MM.1S (cell line): ENCODE measurements around the gene OR8J1.
"Not testable (repeated sequence)": the region's sequence is repeated elsewhere in the genome, so short reads cannot be mapped to it uniquely, and the experiment has no call there.

Experiments
- DNase-seq: peaks from one replicate; pipeline ENCODE4 v3.0.0-alpha.2; 2015
- H2AFZ ChIP-seq: fragments of 300-600 bp; sonication (generic); 2 replicates; pipeline ENCODE4 v1.6.0; 2016; ENCODE audit warnings: antibody characterized with exemption, low read length
- H3F3A ChIP-seq: fragments of 300-600 bp; sonication (generic); 2 replicates; pipeline ENCODE4 v1.6.1; 2016; ENCODE audit warnings: mild to moderate bottlenecking, antibody characterized with exemption, low read length, moderate library complexity, mixed read lengths; ENCODE audit not compliant: insufficient read depth
- H3K27ac ChIP-seq: fragments of 300-600 bp; sonication (generic); 2 replicates; pipeline ENCODE4 v1.5.1; 2016; ENCODE audit warnings: mild to moderate bottlenecking, low read length
- H3K27me3 ChIP-seq: fragments of 300-600 bp; sonication (generic); replicated peaks from 2 replicates; pipeline ENCODE4 v1.6.0; 2016; ENCODE audit warnings: low read length; ENCODE audit not compliant: insufficient read depth
- H3K36me3 ChIP-seq: fragments of 300-600 bp; sonication (generic); replicated peaks from 2 replicates; pipeline ENCODE4 v1.6.1; 2016; ENCODE audit warnings: mild to moderate bottlenecking, low read length, mixed read lengths; ENCODE audit not compliant: insufficient read depth
- H3K4me1 ChIP-seq: fragments of 300-600 bp; sonication (generic); 2 replicates; pipeline ENCODE4 v1.6.1; 2016; ENCODE audit warnings: low read length, mixed read lengths
- H3K4me2 ChIP-seq: fragments of 300-600 bp; sonication (generic); 2 replicates; pipeline ENCODE4 v1.6.0; 2016; ENCODE audit warnings: low read depth, low read length
- H3K4me3 ChIP-seq: fragments of 300-600 bp; sonication (generic); 2 replicates; pipeline ENCODE4 v1.5.1; 2016; ENCODE audit warnings: low read length, mixed read lengths
- H3K79me2 ChIP-seq: fragments of 300-600 bp; sonication (generic); 2 replicates; pipeline ENCODE4 v1.6.1; 2016; ENCODE audit warnings: mixed run types, low read length, mixed read lengths
- H3K9ac ChIP-seq: fragments of 300-600 bp; sonication (generic); 2 replicates; pipeline ENCODE4 v1.6.1; 2016; ENCODE audit warnings: low read length, mixed read lengths
- H3K9me2 ChIP-seq: fragments of 300-600 bp; sonication (generic); replicated peaks from 2 replicates; pipeline ENCODE4 v1.6.1; 2016; ENCODE audit warnings: mild to moderate bottlenecking, low read length, mixed read lengths; ENCODE audit not compliant: insufficient read depth
- H3K9me3 ChIP-seq: fragments of 300-600 bp; sonication (generic); replicated peaks from 2 replicates; pipeline ENCODE4 v1.6.1; 2016; ENCODE audit warnings: mild to moderate bottlenecking, low read length, mixed read lengths; ENCODE audit not compliant: insufficient read depth
- H4K20me1 ChIP-seq: fragments of 300-600 bp; sonication (generic); 2 replicates; pipeline ENCODE4 v1.6.1; 2016; ENCODE audit warnings: mild to moderate bottlenecking, low read length, moderate library complexity, mixed read lengths; ENCODE audit not compliant: insufficient read depth
- CTCF ChIP-seq: fragments of 300-600 bp; sonication (generic); IDR thresholded peaks from 2 replicates; pipeline ENCODE4 v1.5.1; 2016; ENCODE audit warnings: antibody characterized with exemption, low read length, mixed read lengths
- EZH2 ChIP-seq: fragments of 300-600 bp; sonication (generic); optimal IDR thresholded peaks from 2 replicates; pipeline ENCODE3; 2017; ENCODE audit warnings: low read depth, mild to moderate bottlenecking, antibody characterized with exemption, low read length, mixed read lengths
- EZH2phosphoT487 ChIP-seq: fragments of 300-600 bp; sonication (generic); IDR thresholded peaks from 2 replicates; pipeline ENCODE4 v1.6.1; 2018; ENCODE audit warnings: antibody characterized with exemption, low read length

Gene OR8J1

DNA sequence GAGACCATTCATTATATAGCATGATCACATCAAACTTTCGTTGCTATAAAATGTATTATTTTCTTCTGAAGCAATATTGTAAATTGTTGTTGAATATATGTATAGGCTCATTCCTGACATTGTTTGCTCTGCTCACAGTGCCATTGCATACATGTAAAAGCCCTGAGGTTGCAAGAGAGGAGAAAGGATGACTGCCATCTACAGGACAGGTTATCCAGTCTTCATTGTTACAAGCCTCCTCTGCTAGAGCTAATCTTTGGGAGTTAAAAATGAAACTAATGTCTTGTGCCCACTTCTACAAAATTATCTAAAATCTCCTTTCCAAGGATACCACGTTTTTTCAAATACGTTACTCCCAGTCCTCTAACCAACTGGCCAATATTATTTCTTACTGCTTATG lies 42.0 kb downstream of the OR8J1 start:
- Histone ChIP-seq H3K4me2 (no peak overlapping the region), H3F3A (no peaks in the 10 kb centered on the region), H3K27ac (no peak overlapping the region), H3K4me3 (no peak overlapping the region), H2AFZ (no peak overlapping the region), H3K36me3 (no peaks in the 10 kb centered on the region), H3K79me2 (no peaks in the 10 kb centered on the region), H3K9me2 (no peaks in the 10 kb centered on the region), H4K20me1 (no peaks in the 10 kb centered on the region), H3K4me1 (no peaks in the 10 kb centered on the region), H3K9me3 (no peaks in the 10 kb centered on the region), H3K27me3 (no peaks in the 10 kb centered on the region), H3K9ac (no peak overlapping the region)
- no peak for DNase-seq
- TF ChIP-seq EZH2, result no peak
- no peak for TF ChIP-seq EZH2phosphoT487
- TF ChIP-seq CTCF, result no peak

DNA sequence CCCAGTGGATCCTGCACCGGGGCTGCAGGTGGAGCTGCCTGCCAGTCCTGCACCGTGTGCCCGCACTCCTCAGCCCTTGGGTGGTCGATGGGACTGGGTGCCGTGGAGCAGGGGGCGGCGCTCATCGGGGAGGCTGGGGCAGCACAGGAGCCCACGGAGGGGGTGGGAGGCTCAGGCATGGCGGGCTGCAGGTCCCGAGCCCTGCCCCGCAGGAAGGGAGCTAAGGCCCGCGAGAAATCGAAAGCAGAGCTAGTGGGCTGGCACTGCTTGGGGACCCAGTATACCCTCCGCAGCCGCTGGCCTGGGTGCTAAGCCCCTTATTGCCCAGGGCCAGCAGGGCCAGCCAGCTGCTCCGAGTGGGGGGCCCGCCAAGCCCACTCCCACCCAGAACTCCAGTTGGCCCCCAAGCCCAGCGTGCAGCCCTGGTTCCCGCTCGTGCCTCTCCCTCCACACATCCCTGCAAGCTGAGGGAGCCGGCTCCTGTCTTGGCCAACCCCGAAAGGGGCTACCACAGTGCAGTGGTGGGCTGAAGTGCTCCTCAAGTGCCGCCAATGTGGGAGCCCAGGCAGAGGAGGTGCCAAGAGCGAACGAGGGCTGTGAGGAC lies 47.9 kb downstream of the OR8J1 start:
- H4K20me1 ChIP-seq, H3K9me3 ChIP-seq, H3K9ac ChIP-seq, H3K4me2 ChIP-seq, DNase-seq, H3K27me3 ChIP-seq, H3K4me3 ChIP-seq, H2AFZ ChIP-seq, H3K36me3 ChIP-seq, H3K9me2 ChIP-seq, H3F3A ChIP-seq, H3K27ac ChIP-seq, H3K4me1 ChIP-seq, H3K79me2 ChIP-seq: not testable (repeated sequence)

DNA sequence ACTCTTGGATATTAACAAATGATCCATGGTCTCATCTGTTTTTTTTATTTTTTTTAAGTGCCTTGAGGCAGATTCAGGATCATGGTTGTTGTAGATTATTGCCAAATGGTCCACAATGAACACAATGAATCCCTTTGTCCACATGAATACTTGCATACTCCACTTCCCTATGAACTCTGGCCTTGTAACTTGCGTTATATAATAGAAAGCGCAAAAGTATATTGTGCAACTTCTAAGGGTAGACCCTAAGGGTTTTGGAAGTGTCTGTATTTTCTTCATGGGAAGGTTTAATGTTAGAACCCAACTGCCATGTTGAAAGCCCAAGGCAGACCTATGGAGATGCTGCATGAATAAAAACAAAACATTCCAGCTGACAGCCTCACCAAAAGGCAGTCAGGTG lies 50.3 kb downstream of the OR8J1 start:
- H3K4me1 ChIP-seq, result no peaks in the 10 kb centered on the region
- H3K79me2 ChIP-seq, result no peaks in the 10 kb centered on the region
- H3K36me3 ChIP-seq, result no peaks in the 10 kb centered on the region
- H3F3A ChIP-seq, result no peaks in the 10 kb centered on the region
- no peak for TF ChIP-seq CTCF
- TF ChIP-seq EZH2, result no peak
- no peaks in the 10 kb centered on the region for H3K27me3 ChIP-seq
- H4K20me1 ChIP-seq, result no peaks in the 10 kb centered on the region
- no peak for DNase-seq
- no peak overlapping the region for H3K4me2 ChIP-seq
- no peak overlapping the region for H2AFZ ChIP-seq
- no peaks in the 10 kb centered on the region for H3K9me2 ChIP-seq
- H3K4me3 ChIP-seq, result no peak overlapping the region
- no peak overlapping the region for H3K9ac ChIP-seq
- no peaks in the 10 kb centered on the region; the same call in 1 of the 2 replicates for H3K9me3 ChIP-seq
- H3K27ac ChIP-seq, result no peak overlapping the region

DNA sequence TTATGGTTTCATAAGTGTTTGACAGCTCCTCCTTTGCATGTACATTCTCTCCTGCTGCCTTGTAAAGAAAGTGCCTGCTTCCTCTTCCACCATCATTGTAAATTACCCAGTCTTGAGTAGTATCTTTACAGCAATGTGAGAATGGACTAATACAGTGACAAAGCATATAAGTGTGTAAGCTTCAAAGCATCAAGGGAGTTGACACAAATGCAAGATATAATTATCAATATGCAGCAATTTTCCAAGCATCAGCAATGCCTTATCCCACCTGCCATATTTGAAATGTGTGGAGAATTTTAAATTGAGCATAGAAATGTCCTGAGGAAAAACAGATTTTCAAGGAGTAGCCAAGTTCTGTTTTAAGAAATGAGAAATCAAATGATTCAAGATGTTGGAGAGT lies 56.7 kb downstream of the OR8J1 start:
- H3F3A ChIP-seq, result no peaks in the 10 kb centered on the region
- H2AFZ ChIP-seq, result no peak overlapping the region
- H3K36me3 ChIP-seq, result no peaks in the 10 kb centered on the region
- H3K4me2 ChIP-seq, result no peak overlapping the region
- H3K9me2 ChIP-seq, result no peaks in the 10 kb centered on the region
- no peak overlapping the region for H3K27ac ChIP-seq
- H3K9me3 ChIP-seq, result no peaks in the 10 kb centered on the region
- H3K4me1 ChIP-seq, result no peaks in the 10 kb centered on the region
- DNase-seq, result no peak
- no peaks in the 10 kb centered on the region for H3K27me3 ChIP-seq
- H3K9ac ChIP-seq, result no peak overlapping the region
- TF ChIP-seq EZH2phosphoT487, result no peak
- no peak for TF ChIP-seq EZH2
- TF ChIP-seq CTCF, result no peak
- no peaks in the 10 kb centered on the region for H4K20me1 ChIP-seq
- no peaks in the 10 kb centered on the region for H3K79me2 ChIP-seq
- H3K4me3 ChIP-seq, result no peak overlapping the region
